Tibial nerve (tissue), 3 donors: Measurements from ENCODE around the gene TMEM214.

Experiments
- EP300 ChIP-seq, 2 donors: sonication (generic); formaldehyde crosslinking; IDR thresholded peaks; one replicate each; pipeline ENCODE4 v1.6.1; 2017; ENCODE audit warnings: antibody characterized with exemption in 2 of 2, mild to moderate bottlenecking in 1 of 2
- POLR2A ChIP-seq, 2 donors: fragments of 450-650 bp; IDR thresholded peaks; one replicate each; pipeline ENCODE4 v1.6.1; 2017; ENCODE audit warnings: antibody characterized with exemption in 2 of 2, mild to moderate bottlenecking in 2 of 2, moderate library complexity in 2 of 2

DNA sequence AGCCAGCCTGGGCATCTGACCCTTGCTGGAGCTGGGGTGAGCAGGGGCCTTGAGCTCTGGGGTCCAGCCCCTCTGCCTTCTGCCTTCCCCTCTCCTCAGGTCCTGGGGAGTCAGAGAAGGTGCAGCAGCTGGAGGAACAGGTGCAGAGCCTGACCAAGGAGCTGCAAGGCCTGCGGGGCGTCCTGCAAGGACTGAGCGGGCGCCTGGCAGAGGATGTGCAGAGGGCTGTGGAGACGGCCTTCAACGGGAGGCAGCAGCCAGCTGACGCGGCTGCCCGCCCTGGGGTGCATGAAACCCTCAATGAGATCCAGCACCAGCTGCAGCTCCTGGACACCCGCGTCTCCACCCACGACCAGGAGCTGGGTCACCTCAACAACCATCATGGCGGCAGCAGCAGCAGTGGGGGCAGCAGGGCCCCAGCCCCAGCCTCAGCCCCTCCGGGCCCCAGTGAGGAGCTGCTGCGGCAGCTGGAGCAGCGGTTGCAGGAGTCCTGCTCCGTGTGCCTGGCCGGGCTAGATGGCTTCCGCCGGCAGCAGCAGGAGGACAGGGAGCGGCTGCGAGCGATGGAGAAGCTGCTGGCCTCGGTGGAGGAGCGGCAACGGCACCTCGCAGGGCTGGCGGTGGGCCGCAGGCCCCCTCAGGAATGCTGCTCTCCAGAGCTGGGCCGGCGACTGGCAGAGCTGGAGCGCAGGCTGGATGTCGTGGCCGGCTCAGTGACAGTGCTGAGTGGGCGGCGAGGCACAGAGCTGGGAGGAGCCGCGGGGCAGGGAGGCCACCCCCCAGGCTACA is 49.4 kb downstream of the TMEM214 start:
- TF ChIP-seq EP300 (IDR thresholded peaks at IDR 0.05) = no peak
- TF ChIP-seq POLR2A (IDR thresholded peaks at IDR 0.05) = no peak
